ENCODE data around the gene BARD1. TPM values are rescaled to one million over a fixed set of nuclear protein-coding genes. Genes with fewer than 3 reads are reported as not detected.
"Not testable (repeated sequence)": the region's sequence is repeated elsewhere in the genome, so short reads cannot be mapped to it uniquely, and the experiment has no call there.

Gene BARD1
- total and polyA plus RNA-seq, 8 donors = 11.3 to 20.5 (median 14.1) TPM

DNA sequence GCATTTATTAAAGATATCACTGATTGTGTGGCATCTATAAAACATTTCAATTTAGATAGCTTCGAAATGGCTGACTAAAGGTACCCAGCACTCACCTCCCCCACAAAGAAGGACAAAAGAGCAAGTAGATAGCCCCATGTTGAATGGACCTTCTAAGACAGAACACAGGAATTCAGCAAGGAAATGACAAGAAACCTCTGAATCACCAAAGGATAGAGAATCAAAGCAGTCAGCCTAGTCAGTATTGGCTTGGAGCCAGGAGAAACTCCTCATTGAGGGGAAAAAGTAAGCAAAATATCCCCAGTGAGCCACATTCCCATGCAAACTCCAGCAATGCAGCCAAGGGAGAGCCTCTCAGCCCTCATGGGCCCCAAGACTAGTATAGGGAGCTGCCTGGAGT, 113.7 kb downstream of the BARD1 start:
- TF ChIP-seq, protein P1, sequence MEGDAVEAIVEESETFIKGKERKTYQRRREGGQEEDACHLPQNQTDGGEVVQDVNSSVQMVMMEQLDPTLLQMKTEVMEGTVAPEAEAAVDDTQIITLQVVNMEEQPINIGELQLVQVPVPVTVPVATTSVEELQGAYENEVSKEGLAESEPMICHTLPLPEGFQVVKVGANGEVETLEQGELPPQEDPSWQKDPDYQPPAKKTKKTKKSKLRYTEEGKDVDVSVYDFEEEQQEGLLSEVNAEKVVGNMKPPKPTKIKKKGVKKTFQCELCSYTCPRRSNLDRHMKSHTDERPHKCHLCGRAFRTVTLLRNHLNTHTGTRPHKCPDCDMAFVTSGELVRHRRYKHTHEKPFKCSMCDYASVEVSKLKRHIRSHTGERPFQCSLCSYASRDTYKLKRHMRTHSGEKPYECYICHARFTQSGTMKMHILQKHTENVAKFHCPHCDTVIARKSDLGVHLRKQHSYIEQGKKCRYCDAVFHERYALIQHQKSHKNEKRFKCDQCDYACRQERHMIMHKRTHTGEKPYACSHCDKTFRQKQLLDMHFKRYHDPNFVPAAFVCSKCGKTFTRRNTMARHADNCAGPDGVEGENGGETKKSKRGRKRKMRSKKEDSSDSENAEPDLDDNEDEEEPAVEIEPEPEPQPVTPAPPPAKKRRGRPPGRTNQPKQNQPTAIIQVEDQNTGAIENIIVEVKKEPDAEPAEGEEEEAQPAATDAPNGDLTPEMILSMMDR (IDR thresholded peaks at IDR 0.05) = no peak
- peak in 1 of 4 donors; percentile 2 for DNase-seq
- Histone ChIP-seq H3K4me1 (no peaks in the 10 kb centered on the region), H3K9me3 (peaks cover 0 to 5% of the 10 kb centered on the region in 2 donors), H3K27me3 (no peaks in the 10 kb centered on the region), H3K36me3 (no peaks in the 10 kb centered on the region), H3K27ac (no peak overlapping the region), H3K4me3 (no peak overlapping the region)
- no peak for ATAC-seq
- intact Hi-C loops (cut with DNase I) = no loop called here

DNA sequence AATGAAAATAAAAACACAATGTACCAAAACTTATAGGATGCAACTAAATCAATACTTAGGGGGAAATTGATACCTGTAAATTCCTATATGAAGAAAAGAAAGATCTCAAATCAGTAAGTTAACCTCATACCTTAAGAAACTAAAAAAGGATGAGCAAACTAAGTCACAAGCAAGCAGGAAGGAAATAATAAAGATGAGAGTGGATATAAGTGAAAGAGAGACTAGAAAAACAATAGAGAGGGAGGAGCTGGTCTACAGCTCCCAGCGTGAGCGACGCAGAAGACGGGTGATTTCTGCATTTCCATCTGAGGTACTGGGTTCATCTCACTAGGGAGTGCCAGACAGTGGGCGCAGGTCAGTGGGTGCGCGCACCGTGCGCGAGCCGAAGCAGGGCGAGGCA, 125.9 kb downstream of the BARD1 start:
- H3K27me3 ChIP-seq; ATAC-seq; H3K27ac ChIP-seq; intact Hi-C loops (cut with DNase I); H3K9me3 ChIP-seq; DNase-seq; H3K4me3 ChIP-seq; H3K4me1 ChIP-seq; H3K36me3 ChIP-seq: not testable (repeated sequence)

DNA sequence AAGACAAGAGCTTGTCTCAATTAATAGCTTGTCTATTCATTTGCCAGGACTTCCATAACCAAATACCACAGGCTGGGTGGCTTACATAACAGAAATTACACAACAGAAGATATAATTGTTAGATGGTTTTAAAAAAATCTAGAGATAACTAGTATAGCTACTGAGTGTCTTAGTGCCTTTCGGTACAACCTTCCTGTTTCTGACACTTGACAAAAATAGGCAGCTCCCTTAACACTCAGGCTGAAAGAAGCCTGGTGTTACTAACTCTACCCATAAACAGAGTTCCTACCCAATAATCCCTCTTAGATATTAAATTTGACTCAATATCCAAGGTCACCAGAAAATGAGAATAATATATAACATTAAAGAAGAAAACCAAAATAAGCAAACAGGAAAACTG, 129.7 kb downstream of the BARD1 start:
- Histone ChIP-seq H3K36me3 (no peaks in the 10 kb centered on the region), H3K4me3 (no peak overlapping the region), H3K27me3 (no peaks in the 10 kb centered on the region), H3K9me3 (no peaks in the 10 kb centered on the region), H3K27ac (no peak overlapping the region), H3K4me1 (no peaks in the 10 kb centered on the region)
- ATAC-seq (no peak), DNase-seq (no peak)
- TF ChIP-seq, protein P1 (IDR thresholded peaks at IDR 0.05) = no peak
- intact Hi-C loops (cut with DNase I) = no loop called here

DNA sequence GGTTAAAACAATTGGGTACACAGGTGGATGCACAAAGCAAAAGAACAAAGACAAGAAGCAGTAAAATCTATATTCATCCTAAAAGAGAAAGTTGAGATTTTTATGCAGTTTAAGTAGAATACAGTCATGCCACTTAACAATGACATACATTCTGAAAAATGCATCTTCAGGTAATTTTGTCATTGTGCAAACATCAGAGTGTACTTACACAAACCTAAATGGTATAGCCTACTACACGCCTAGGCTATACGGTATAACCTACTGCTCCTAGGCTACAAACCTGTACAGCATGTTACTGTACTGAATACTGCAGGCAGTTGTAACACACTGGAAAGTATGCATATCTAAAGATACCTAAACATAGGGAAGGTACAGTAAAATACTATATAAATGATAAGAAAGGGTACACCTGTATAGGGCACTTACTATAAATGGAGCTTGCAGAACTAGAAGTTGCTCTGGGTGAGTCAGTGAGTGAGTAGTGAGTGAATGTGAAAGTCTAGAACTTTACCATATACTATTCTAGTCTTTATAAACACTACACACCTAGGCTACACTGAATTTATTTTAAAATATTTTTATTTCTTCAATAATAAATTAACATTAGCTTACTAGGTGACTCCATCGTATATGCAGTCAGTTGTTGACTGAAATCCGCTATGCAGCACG, 132.9 kb downstream of the BARD1 start:
- TF ChIP-seq, protein P1 (IDR thresholded peaks at IDR 0.05) = no peak
- Histone ChIP-seq H3K4me1 (no peaks in the 10 kb centered on the region), H3K27ac (no peak overlapping the region), H3K4me3 (no peak overlapping the region), H3K36me3 (no peaks in the 10 kb centered on the region), H3K27me3 (no peaks in the 10 kb centered on the region), H3K9me3 (no peaks in the 10 kb centered on the region)
- intact Hi-C loops (cut with DNase I) = no loop called here
- no peak for ATAC-seq
- no peak for DNase-seq

All from left lung (tissue), 10 donors.